ENCODE measurements around the gene GBX1.

DNA sequence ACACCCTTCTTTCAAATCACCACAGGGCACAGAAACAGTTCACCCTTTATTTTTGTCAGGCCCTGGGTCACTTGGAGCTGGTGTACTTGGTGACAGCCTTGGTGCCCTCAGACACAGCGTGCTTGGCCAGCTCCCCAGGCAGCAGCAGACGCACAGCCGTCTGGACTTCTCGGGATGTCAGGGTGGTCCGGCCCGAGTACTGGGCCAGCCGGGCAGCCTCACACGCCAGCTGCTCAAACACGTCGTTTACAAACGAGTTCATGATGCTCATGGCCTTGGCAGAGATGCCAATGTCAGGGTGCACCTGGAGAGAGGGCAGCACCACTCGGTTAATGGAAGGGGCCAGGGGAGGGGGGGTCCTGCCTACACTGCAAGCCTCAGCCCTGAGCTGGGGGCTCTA, 40.3 kb upstream of the GBX1 start:
- TF ChIP-seq CTCF (IDR thresholded peaks at IDR 0.05) (no peak), POLR2A (IDR thresholded peaks at IDR 0.05) (no peak)
